ENCODE data around the gene PDZRN3.

- no peak for TF ChIP-seq CTCF (IDR thresholded peaks at IDR 0.05 in 8 of 11, conservative IDR thresholded peaks at IDR 0.05 in 3 of 11)
- no peak for TF ChIP-seq POLR2A (IDR thresholded peaks at IDR 0.05)
- TF ChIP-seq POLR2AphosphoS5 (IDR thresholded peaks at IDR 0.05), result no peak
Measured at GRCh38 chr3:73398084-73398483, 226.7 kb downstream of the PDZRN3 start.
